Lower lobe of right lung (tissue), 2 donors: ENCODE measurements around the gene MRTFA. TPM values are rescaled to one million over a fixed set of nuclear protein-coding genes. Genes with fewer than 3 reads are reported as not detected.
"Not testable (repeated sequence)": the region's sequence is repeated elsewhere in the genome, so short reads cannot be mapped to it uniquely, and the experiment has no call there.

Experiments used
- ATAC-seq, 2 donors: fragments of 200-7000 bp; cut with Tn5 transposase; one replicate each; pipeline ENCODE4 v1.9.1; 2020 to 2022; ENCODE audit warnings: mild to moderate bottlenecking in 2 of 2, moderate library complexity in 2 of 2
- DNase-seq: peaks from one replicate; pipeline ENCODE4 v3.0.0-alpha.2; 2020
- H3K27ac ChIP-seq: fragments of 200-600 bp; one replicate; pipeline ENCODE4 v1.8.0; 2022
- H3K27me3 ChIP-seq: fragments of 200-600 bp; one replicate; pipeline ENCODE4 v1.8.0; 2022; ENCODE audit warnings: low read depth
- H3K36me3 ChIP-seq: fragments of 200-600 bp; one replicate; pipeline ENCODE4 v1.8.0; 2022; ENCODE audit warnings: mild to moderate bottlenecking
- H3K4me1 ChIP-seq: fragments of 200-600 bp; one replicate; pipeline ENCODE4 v1.8.0; 2022
- H3K4me3 ChIP-seq: fragments of 200-600 bp; one replicate; pipeline ENCODE4 v1.8.0; 2022; ENCODE audit warnings: mild to moderate bottlenecking
- H3K9me3 ChIP-seq: fragments of 200-600 bp; one replicate; pipeline ENCODE4 v1.8.0; 2022
- CTCF ChIP-seq: fragments of 200-600 bp; IDR thresholded peaks from one replicate; pipeline ENCODE4 v1.8.0; 2022; ENCODE audit warnings: antibody characterized with exemption, mild to moderate bottlenecking
- intact Hi-C: fragments of 100-400 bp; cut with DNase I; formaldehyde crosslinking; loops from one replicate; pipeline ENCODE4 v1.11.0; 2022
- total RNA-seq: library from RNA; stranded (reverse); fragmentation: NEBNext Ultra II Directional; extraction: Animal tissue kit (Norgen Biotek cat#: 25700); gene quantifications from one replicate; pipeline ENCODE4 v1.2.1, GENCODE V29; 2021
- donor health status: DM: no; HTN: yes; CAD: no; lungs with severe emphysema.

Gene MRTFA
- total RNA-seq, 1 donor from 2014 or later, result 54.2 TPM

- H3K27me3 ChIP-seq, result no peaks in the 10 kb centered on the region
- ATAC-seq (peak; percentile 86 to 88), DNase-seq (no peak)
- peak overlapping the region; percentile 80 for H3K27ac ChIP-seq
- H3K36me3 ChIP-seq, result no peaks in the 10 kb centered on the region
- no peak overlapping the region for H3K4me3 ChIP-seq
- no peaks in the 10 kb centered on the region for H3K9me3 ChIP-seq
- peaks cover 59% of the 10 kb centered on the region for H3K4me1 ChIP-seq
- intact Hi-C loops, result no loop called here
- no peak for TF ChIP-seq CTCF
These were observed 127.0 kb downstream of the MRTFA start for GRCh38 chr22:40509401-40510134.

- intact Hi-C loops, DNase-seq, H3K36me3 ChIP-seq, H3K27me3 ChIP-seq, H3K9me3 ChIP-seq, H3K4me3 ChIP-seq, ATAC-seq: not testable (repeated sequence)
- H3K27ac ChIP-seq, result peak overlapping the region; percentile 80
- peaks cover 59% of the 10 kb centered on the region for H3K4me1 ChIP-seq
These were observed 128.5 kb downstream of the MRTFA start for GRCh38 chr22:40508046-40508445.

- Histone ChIP-seq H3K4me3 (no peak overlapping the region), H3K4me1 (peaks cover 59% of the 10 kb centered on the region), H3K36me3 (no peaks in the 10 kb centered on the region), H3K9me3 (no peaks in the 10 kb centered on the region), H3K27ac (no peak overlapping the region), H3K27me3 (no peaks in the 10 kb centered on the region)
- DNase-seq (no peak), ATAC-seq (no peak)
- intact Hi-C loops, result no loop called here
- TF ChIP-seq CTCF, result no peak
These were observed 129.0 kb downstream of the MRTFA start for GRCh38 chr22:40507491-40507890.

- H3K27me3 ChIP-seq, result no peaks in the 10 kb centered on the region
- no peaks in the 10 kb centered on the region for H3K9me3 ChIP-seq
- no peak overlapping the region for H3K27ac ChIP-seq
- no peak overlapping the region for H3K4me3 ChIP-seq
- DNase-seq (no peak), ATAC-seq (no peak)
- TF ChIP-seq CTCF, result no peak
- no peaks in the 10 kb centered on the region for H3K36me3 ChIP-seq
- peaks cover 54% of the 10 kb centered on the region for H3K4me1 ChIP-seq
- intact Hi-C loops, result no loop called here
These were observed 129.8 kb downstream of the MRTFA start for GRCh38 chr22:40506762-40507161.

- no peak overlapping the region for H3K4me3 ChIP-seq
- H3K27me3 ChIP-seq, result no peaks in the 10 kb centered on the region
- no peaks in the 10 kb centered on the region for H3K36me3 ChIP-seq
- H3K27ac ChIP-seq, result no peak overlapping the region
- DNase-seq (no peak), ATAC-seq (no peak)
- intact Hi-C loops, result no loop called here
- H3K4me1 ChIP-seq, result peaks cover 37% of the 10 kb centered on the region
- TF ChIP-seq CTCF, result no peak
- H3K9me3 ChIP-seq, result no peaks in the 10 kb centered on the region
These were observed 132.0 kb downstream of the MRTFA start for GRCh38 chr22:40504285-40505249.
